ENCODE data around the gene HCK.

Gene HCK

GRCh38 chr20:32063695-32064094 lies 11.7 kb downstream of the HCK start:
- peak; percentile 88 for DNase-seq

- DNase-seq: no peak
Observed at GRCh38 chr20:32064667-32065066, 12.6 kb downstream of the HCK start.

GRCh38 chr20:32067234-32067821 lies 15.3 kb downstream of the HCK start:
- peak; percentile 97 for DNase-seq

GRCh38 chr20:32068174-32068573 lies 16.1 kb downstream of the HCK start:
- DNase-seq: no peak

- no peak for DNase-seq
Observed at GRCh38 chr20:32069711-32070110, 17.7 kb downstream of the HCK start.

GRCh38 chr20:32070282-32070681 lies 18.2 kb downstream of the HCK start:
- no peak for DNase-seq

- no peak for DNase-seq
Observed at GRCh38 chr20:32070690-32071213, 18.7 kb downstream of the HCK start.

GRCh38 chr20:32071395-32072167 lies 19.5 kb downstream of the HCK start:
- no peak for DNase-seq

- DNase-seq: peak; percentile 36
Observed at GRCh38 chr20:32072168-32072750, 20.2 kb downstream of the HCK start.

GRCh38 chr20:32075534-32075933 lies 23.5 kb downstream of the HCK start:
- DNase-seq: no peak

GRCh38 chr20:32077190-32077589 lies 25.1 kb downstream of the HCK start:
- DNase-seq: peak; percentile 73

- no peak for DNase-seq
Observed at GRCh38 chr20:32078322-32078721, 26.3 kb downstream of the HCK start.

- peak; percentile 55 for DNase-seq
Observed at GRCh38 chr20:32078791-32079190, 26.7 kb downstream of the HCK start.

GRCh38 chr20:32079655-32080109 lies 27.6 kb downstream of the HCK start:
- no peak for DNase-seq

- DNase-seq: no peak
Observed at GRCh38 chr20:32080783-32081182, 28.7 kb downstream of the HCK start.

GRCh38 chr20:32083469-32083868 lies 31.4 kb downstream of the HCK start:
- DNase-seq: no peak

GRCh38 chr20:32087070-32087469 lies 35.0 kb downstream of the HCK start:
- DNase-seq: no peak

- no peak for DNase-seq
Observed at GRCh38 chr20:32088759-32089158, 36.7 kb downstream of the HCK start.

- DNase-seq: no peak
Observed at GRCh38 chr20:32089637-32090362, 37.8 kb downstream of the HCK start.

GRCh38 chr20:32091888-32092346 lies 39.9 kb downstream of the HCK start:
- peak; percentile 76 for DNase-seq

GRCh38 chr20:32098786-32099185 lies 46.7 kb downstream of the HCK start:
- DNase-seq: no peak

GRCh38 chr20:32108814-32109391 lies 56.9 kb downstream of the HCK start:
- DNase-seq: no peak
